ENCODE results near the gene AHRR.
A peak's percentile ranks its signal among the peaks of the same experiment; 100 is the strongest.

Gene AHRR

DNA sequence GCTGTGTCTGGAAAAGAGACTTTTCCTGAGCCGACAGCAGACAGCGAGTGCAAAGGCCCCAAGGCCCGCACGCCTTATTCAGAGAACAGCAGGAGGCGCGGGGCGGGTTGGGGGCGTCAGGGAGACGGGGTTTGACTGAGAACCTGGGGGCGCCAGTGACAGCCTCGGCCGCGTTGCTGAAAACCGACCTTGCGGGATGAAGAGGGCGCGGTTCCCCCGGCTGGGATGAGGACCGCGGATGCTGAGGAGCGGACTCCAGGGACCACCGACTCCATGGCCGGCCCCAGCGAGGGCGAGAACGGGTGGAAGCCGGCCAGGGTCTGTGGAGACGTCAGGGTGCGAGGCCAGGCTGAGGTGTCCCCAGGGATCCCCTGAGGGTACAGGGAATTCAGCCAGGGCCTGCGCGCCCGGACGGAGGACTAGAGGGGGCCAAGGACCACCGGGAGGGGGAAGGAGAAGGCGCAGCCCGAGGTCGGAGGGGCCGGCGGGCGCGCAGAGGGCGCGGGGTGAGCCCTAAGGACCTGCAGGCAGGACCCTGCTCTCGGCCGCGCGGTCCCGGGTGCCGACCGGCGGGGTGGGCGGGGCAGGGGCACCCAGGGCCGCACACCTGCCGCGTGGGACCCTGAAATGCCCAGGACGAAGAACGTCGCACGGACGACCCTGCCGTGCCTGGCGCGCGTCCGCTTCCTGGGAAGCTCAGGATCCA, 837 bp upstream of the AHRR start:
- no peak for DNase-seq (ENCODE audit: low read depth in 2 of 2)

DNA sequence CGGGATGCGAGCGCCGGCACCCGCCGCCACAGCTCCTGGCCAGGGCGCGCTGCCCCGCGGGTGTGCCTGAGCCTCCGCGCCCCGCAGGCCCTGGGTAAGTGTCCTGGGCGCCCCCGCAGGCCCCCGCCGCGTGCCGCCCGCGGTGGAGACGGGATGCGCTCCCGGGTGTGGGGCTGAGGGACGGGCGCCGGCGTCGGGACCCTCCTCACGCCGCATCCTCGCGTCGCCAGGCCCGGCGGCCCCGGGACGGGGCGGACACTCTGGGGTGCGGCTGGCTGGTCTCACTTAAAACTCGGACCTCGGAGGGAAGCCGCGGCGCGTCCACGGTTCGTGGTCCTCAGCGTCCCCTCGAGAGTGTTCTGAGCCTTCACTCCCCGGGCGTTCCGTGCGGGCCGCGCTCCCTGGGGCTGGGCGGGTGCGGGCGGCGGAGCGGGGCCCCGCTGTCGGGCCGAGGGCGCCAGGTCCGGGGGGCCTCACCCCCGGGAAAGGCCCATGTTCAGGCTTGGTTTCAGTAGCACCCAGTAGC, 275 bp downstream of the AHRR start:
- DNase-seq (ENCODE audit: low read depth in 2 of 2) = no peak

DNA sequence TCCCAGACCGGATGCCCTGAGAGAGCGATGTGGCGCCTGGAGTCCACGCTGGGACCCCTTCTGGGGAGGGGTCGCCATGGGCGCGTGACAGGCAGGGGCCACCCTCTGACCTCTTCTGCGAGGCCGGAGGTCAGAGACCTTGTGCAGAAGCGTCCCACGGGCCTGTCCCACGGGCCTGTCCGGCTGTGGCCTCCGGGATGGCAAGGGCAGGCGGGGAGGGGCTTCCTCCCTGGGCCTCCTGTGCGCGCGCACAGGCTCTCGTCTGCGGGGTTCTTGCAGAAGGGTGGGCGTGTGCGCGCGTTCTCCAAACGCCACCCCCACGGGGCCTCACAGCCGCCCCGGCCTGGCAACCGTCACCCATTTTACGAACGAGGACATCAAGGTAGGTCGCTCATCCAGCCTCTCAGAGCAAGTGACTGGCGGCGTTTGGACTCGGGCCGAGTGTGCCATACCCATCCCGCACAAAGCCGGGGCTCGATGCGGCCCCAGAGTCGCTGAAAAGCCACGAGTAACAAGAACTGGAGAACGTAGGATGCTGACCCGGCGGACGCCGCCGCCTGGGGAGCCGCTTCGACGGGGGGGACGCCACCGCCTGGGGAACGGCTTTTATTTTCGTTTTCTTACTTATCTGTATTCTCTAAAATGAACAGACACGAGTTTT, 897 bp downstream of the AHRR start:
- no peak for DNase-seq (ENCODE audit: low read depth in 2 of 2)

DNA sequence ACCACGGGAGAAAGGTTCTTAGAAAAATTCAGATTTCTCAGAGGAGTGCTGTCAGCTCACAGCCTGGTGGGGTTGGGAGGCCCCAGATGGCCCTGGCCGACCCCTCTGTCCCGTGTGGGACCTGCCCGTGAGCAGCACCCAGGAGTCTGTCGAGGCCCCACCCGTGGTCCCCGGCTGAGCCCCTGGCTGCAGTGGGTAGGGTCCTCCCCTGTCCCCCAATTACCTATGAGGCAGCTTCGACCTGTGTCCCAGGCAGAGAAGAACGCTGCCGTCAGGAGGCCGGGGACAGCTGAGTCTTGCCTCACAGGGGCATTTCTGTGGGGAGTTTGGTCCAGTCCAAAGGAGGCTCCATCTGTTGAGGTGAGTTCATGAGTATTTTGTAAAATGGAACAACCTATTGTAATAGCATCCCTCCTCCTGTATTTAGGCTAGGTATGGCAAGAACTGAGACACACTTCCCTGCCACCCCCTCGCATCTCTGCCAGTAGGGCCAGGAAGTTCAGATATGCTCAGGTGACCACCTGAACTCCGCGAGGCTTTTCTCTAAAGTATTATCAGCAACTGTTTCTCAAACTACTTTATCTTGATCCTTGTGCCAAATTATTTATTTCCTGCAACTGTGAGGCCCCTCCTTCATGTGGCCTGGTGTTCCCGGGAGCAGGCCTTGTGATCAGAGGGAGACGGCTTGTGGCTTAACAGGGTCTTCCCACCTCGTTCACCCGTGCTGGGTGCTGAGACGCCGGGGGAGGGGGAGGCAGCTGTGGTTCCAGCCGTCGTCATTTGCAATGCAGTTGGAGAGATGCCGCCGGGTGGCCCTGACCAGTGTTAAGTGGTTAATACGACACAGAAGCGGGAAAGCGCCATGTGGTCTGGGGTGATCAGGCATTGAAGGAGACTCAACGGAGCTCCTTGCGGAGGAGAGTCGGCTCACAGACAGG, 1.7 kb downstream of the AHRR start:
- DNase-seq (ENCODE audit: low read depth in 2 of 2) = no peak

DNA sequence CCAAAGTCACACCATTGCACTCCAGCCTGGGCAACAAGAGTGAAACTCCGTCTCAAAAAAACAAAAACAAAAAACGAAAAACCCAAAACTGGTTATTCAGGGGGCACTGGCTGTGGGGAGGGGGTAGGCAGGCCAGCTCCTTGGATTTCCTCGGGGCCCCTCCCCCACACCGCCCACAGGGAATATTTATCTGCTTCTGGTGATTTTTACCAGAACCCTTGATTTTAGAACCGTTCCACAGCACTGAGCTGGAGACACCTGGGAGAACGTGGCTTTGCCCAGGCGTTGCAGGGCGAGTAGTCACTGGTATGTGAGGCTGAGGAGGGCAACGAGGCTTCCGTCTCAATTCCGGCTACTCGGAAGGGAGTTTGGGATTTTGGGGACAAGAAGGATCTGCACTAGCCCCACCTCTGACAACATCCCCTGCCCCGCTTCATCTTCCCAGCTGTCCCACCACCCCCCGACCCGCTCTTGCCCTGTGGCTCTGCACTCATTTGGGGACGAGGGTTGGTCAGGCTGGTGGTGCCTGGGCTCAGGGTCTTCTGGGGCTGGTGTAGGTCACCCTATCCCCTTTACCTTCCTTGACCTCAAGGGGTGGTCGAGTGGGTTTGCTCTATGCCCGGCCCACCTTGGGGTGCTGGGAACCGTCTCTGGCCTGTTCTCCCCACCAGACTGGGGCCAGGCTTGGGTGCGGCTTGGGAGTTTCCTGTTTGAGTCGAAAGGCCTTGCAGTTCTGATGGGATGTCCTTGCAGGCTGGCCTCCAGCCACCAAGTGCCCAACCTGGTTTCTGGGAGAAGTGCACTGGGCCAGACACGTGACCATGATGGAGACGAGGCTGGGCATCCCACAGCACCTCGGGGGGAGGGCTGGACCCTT, 3.5 kb downstream of the AHRR start:
- DNase-seq (ENCODE audit: low read depth in 2 of 2) = no peak

DNA sequence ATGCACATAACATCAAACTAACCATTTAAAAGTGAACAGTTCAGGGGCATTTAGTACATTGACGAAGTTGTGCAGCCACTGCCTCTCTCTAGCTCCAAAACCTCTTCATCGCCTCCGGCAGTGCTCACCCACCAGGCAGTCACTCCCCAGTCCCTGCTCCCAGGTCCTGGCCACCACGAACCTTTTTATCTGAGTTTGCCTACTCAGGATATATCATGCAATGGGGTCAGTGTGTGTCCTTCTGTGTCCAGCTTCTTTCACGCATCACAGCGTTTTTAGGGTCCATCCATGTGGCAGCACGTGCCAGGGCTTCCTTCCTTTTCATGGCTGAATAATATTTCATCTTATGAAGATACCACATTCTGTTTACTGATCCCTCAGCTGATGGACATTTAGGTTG, 4.6 kb downstream of the AHRR start:
- DNase-seq (ENCODE audit: low read depth in 2 of 2) = no peak

DNA sequence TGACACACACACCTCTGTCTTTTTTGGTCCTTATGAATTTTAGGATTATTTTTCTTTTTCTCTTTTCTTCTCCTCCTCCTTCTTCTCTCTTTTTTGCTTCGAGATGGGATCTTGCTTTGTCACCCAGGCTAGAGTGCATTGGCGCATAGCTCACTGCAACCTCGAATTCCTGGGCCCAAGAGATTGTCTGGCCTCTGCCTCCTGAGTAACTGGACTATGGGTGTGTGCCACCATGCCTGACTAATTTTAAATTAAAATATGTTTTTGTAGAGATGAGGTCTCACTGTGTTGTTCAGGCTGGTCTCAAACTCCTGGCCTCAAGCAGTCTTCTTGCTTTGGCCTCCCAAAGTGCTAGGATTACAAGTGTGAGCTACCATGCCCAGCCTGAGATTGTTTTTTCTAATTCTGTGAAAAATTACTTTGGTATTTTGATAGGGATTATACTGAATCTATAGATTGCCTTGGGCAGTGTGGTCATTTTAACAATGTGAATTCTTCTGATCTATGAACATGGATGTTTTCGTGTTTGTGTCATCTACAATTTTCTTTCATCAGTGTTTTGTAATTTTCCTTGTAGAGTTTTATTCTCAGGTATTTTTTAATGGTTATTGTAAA, 7.7 kb downstream of the AHRR start:
- no peak for DNase-seq (ENCODE audit: low read depth in 2 of 2)

DNA sequence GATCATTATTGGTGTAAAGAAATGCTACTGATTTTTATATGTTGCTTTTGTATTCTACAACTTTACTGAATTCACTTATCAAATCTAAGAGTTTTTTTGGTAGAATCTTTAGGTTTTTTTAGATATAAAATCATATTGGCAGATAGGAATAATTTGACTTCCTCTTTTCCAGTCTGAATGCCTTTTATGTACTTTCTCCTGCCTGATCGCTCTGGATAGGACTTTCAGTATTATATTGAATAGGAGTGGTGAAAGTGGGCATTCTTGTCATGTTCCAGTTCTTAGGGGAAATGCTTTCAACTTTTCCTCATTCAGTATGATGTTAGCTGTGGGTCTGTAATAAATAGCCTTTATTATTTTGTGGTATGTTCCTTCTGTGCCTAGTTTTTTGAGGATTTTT, 8.3 kb downstream of the AHRR start:
- DNase-seq (ENCODE audit: low read depth in 2 of 2) = no peak

DNA sequence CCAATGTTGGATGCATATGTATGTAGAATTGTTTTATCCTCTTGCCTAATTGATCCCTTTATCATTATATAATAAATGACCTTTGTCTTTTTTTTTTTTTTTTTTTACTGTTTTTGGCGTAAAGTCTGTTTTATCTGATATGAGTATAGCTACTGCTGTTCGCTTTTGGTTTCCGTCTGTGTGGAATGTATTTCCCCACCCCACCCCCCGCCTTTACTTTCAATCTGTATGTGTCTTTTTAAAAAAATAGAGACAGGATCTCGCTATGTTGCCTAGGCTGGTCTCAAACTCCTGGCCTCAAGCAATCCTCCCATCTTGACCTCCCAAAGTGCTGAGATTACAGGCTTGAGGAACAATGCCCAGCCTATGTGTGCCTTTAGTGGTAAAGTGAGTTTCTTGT, 11.3 kb downstream of the AHRR start:
- DNase-seq (ENCODE audit: low read depth in 2 of 2) = no peak

DNA sequence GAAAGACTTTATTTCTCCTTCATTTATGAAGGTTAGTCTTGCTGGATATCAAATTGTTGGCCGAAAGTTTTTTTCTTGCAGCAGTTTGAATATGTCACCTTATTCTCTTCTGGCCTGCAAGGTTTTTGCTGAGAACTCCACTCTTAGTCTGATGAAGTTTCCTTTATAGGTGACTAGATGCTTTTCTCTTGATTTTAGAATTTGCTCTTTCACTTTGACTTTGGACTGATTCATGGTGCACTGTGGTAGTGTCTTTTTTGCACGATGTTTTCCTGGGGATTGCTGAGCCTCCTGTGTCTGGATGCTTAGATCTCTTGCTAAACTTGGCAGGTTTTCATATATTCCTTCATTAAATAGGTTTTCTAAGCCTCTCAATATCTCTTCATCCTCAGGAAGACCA, 12.4 kb downstream of the AHRR start:
- DNase-seq (ENCODE audit: low read depth in 2 of 2) = no peak

DNA sequence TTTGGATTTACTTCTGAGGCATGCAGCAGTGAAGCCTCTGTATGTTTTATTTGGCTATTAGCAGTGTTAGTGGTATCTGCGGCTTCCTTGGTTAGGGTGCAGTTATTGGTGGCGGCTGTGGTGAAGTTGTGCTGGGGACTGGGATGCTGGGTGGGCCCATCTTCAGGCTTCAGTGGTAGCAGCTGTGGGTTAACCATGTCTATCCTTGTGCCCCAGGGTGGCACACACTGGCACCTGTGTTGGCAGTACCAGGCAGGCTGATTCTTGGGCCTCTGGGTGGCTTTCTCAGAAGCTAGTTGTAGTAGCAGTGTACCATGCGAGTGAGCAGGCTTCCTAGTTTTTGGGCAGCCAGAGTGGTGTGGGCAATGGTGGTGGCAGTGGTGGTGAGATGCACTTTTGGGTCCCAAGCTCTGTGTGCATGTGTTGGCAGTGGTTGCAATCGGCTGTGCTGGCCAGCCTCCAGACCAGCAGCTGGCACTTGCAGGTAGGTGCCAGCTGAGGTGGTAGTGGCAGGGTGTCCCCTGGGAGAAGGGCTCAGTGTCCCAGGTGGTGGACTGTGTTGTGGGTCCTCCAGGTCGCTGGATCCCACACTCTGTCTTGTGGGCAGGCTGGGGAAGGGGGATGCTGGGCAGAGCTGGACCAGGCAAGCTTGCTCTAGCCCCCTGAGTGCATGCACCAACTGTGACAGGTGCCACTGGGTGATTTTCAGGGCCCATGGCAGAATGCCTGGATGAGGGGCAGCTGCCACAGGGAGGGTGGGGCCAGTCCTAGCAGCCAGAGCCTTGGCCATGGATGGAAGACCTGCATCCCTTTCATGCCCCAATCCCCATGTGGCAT, 13.6 kb downstream of the AHRR start:
- no peak for DNase-seq (ENCODE audit: low read depth in 2 of 2)

DNA sequence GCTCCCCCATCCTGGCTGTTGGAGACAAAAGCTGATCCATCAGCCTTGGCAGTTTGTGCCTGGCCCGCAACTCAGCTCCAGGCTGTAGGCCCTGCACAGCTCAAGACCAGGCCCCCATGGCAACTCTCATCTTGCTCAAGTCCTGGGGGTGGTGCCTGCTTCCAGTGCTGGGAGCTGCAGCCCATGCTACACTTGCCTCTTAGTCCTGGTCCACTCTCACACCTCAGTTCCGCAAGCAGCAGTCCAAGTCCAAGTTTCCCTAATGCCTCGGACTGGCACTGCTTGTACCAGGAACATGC, 14.2 kb downstream of the AHRR start:
- DNase-seq (ENCODE audit: low read depth in 2 of 2) = no peak

DNA sequence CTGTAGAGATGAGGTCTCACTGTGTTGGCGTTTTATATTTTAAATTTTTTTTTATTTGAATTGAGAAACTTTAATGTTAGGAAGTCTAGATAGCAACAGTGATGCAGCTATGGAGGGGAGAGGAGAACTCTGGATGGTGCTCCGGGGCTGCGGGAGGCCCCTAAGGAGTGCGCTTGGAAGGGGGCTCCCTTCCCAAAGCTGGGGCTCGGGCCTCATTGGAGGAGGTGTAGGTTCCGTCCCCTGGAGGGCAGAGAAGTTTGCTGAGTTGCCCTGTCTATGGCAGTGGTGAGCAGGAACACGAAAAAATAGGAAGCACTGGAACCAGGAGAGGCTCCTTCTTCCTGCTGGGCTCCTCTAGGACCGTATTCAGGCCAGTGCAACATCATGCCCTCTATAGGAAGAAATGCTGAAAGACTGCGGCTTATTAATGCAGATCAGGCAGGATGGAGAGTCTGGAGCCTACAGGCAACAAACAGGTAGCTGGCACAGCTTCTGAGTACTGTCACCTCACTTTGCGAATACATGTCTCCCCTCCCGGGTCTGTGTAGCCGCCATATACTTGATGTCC, 16.1 kb downstream of the AHRR start:
- DNase-seq (ENCODE audit: low read depth in 2 of 2) = no peak

DNA sequence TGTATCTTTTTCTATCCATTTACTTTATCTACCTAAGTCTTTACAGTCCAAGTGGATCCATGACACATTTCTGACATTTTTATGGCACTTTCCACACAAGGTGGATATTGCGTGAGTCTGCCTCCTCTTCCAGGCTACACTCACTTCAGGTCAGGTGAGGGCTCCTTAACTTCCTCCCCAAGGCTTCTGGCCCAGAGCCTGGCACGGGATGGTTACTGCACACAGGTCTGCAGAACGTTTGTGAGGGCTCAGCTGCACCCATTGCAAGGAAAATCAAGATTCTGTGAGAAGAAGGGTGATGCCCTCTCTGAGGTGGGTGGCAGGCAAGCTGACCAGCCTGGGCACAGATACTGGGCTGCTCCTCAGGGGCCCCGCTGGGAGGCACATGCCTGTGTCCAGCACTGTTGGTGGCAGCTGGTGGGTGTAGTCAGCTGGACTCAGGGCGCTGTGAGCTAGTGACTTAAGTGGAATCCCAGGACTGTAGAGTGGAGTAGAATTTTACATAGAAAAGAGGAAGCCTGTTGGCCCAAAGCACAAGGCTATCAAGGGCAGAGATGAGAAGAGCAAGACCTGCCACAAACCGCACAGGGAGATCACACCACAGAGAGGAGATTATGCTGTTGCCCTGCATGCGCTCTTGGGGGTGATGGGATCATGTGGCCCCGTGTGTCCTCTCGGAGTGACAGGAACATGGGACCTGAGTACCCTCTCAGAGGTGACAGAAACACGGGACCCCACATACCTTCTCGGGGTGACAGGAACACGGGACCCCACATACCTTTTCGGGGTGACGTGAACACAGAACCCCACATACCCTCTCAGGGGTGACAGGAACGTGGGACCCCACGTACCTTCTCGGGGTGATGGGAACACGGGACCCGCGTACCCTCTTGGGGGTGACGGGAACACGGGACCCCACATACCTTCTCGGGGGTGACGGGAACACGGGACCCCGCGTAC, 21.3 kb downstream of the AHRR start:
- no peak for DNase-seq (ENCODE audit: low read depth in 2 of 2)

DNA sequence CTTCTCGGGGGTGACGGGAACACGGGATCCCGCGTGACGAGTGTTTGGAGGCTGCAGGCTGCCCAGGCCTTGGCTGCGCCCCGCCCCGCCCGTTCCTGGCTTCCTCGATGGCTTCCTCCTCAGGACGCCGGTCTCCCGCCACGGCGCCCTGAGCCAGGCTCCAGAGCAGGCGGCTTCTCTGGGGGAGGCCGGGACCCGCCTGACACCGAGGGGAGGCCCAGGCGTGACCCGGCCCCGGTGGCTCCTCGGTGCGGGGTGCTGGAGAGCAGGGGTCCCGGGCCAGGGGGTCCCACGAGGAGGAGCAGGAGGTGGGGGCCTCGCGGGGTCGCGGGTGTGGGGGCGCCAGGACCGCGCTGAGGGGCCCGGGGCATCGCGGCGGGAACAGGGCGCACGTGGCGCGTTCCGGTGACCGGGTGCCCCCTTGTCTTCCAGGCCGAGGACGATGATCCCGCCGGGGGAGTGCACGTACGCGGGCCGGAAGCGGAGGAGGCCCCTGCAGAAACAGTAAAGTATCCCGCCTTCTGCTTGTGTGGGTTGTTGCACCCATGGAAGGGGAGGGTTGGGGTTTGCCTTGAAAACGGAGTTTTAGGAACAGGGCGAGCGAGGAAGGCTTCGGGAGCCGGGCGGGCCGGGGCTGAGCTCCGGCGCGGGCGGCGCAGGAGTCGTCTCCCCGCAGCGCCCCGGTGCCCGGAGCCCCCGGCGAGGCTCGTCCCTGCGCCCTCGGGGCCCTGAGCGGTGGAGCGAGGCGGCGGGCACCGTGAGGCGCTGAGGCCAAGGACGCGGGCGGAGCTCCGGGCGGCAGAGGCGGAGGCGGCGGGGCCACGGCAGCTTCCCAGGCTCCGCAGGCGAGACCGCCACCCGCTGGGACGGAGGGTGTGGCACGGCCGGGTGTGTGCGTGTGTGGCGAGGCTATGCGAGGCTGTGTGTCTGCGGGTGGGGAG, 22.2 kb downstream of the AHRR start:
- peak in 1 of 2 donors; percentile 32 for DNase-seq (ENCODE audit: low read depth in 2 of 2)

DNA sequence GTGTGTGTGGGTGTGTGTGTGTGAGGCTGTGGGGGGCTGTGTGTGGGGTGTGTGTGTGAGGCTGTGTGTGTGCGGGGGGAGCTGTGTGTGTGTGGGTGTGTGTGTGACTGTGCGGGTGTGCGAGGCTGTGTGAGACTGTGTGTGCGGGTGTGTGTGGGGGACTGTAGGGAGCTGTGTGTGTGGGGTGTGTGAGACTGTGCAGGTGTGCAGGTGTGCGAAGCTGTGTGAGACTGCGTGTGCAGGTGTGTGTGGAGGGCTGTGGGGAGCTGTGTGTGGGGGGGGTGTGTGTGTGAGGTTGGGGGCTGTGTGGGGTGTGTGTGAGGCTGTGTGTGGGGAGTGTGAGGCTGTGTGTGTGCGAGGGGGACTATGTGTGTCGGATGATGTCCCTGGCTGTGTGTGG, 23.2 kb downstream of the AHRR start:
- DNase-seq (ENCODE audit: low read depth in 2 of 2) = no peak

DNA sequence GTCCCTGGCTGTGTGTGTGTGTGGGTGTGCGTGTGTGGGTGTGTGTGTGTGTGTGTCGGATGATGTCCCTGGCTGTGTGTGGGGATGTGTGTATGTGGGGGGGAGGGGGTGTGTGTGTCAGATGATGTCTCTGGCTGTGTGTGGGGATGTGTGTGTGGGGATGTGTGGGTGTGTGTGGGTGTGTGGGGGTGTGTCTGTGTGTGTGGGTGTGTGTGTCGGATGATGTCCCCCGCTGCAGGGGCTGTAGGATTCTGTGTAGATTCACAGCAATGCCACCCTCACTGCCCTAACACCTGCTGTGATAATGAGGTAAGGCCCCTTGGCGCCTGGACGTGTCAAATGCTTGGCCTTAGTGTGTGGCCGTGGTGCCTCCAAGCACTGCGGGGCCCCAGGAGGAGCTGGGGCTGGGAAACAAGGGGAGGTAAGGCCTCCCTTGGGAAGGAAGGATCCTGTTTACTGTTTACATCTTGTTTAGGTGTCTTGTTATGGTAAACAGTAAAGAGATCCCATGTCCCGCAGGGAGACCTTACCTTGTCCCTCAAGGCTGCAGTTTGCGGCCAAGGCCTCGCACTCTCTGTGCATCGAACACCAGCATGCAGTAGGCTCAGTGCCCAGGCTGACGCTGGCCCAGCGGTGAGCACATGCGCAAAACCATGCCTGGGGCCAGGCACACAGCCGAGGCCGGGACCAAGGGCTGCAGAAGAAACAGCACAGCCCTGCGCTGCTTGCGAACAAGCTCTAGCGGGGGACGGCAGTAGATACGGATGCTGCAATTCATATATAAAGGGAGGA, 24.1 kb downstream of the AHRR start:
- no peak for DNase-seq (ENCODE audit: low read depth in 2 of 2)

Data from stimulated activated CD8-positive, alpha-beta memory T cell treated with anti-CD3 and anti-CD28 coated beads, Interleukin-7, amount 100 ng/mL, for 4 hours (primary cell).